PFSK-1 (cell line): ENCODE measurements around the gene MOCOS.

ENCODE experiments used
- FOXP2 ChIP-seq: optimal IDR thresholded peaks from 2 replicates; pipeline ENCODE3; 2011; ENCODE audit warnings: borderline replicate concordance, control low read depth, inconsistent platforms; ENCODE audit not compliant: insufficient read depth; ENCODE audit errors: extremely low read length, extremely low read depth
- POLR2AphosphoS5 ChIP-seq: IDR thresholded peaks from 2 replicates; pipeline ENCODE4 v1.6.1; 2012; ENCODE audit warnings: low read depth, mild to moderate bottlenecking, control low read depth, low read length, moderate library complexity
- SIN3A ChIP-seq: IDR thresholded peaks from 2 replicates; pipeline ENCODE4 v1.6.1; 2012; ENCODE audit warnings: mild to moderate bottlenecking, low read length, moderate library complexity, borderline replicate concordance; ENCODE audit not compliant: insufficient read depth
- TAF1 ChIP-seq: IDR thresholded peaks from 2 replicates; pipeline ENCODE4 v1.6.1; 2012; ENCODE audit warnings: low read length, control low read depth, borderline replicate concordance; ENCODE audit not compliant: insufficient read depth
- TF ChIP-seq, protein P1 (sequence below), 2 experiments: IDR thresholded peaks; 2 replicates each; pipeline versions ENCODE4 v1.6.1 to v1.8.0; 2011 to 2012; ENCODE audit warnings: low read depth in 2 of 2, low read length in 2 of 2, control low read depth in 1 of 2, inconsistent platforms in 1 of 2, mild to moderate bottlenecking in 1 of 2, moderate library complexity in 1 of 2; ENCODE audit not compliant: insufficient read depth in 1 of 2

Gene MOCOS

DNA sequence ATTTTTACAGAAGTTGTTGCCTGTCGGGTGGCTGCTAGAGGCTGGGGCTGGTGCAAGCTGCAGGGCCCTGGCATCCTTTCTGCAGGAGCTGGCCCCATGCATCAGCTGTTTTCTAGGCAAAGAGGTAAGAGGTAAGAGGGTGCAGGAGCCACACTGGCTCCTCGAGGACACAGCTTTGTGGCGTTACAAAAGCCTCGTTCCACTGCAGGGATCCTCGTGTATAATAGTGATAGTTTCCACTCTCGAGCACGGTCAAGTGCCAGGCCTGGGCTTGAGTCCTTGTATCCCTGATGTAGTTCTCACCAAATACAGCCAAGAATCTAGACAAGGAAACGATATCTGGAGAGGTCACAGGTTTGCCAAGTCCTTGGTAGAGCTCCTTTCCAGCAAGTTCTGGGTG, 77.0 kb downstream of the MOCOS start:
- TF ChIP-seq POLR2AphosphoS5 (no peak), SIN3A (no peak), FOXP2 (no peak), TAF1 (no peak)
- TF ChIP-seq, protein P1, sequence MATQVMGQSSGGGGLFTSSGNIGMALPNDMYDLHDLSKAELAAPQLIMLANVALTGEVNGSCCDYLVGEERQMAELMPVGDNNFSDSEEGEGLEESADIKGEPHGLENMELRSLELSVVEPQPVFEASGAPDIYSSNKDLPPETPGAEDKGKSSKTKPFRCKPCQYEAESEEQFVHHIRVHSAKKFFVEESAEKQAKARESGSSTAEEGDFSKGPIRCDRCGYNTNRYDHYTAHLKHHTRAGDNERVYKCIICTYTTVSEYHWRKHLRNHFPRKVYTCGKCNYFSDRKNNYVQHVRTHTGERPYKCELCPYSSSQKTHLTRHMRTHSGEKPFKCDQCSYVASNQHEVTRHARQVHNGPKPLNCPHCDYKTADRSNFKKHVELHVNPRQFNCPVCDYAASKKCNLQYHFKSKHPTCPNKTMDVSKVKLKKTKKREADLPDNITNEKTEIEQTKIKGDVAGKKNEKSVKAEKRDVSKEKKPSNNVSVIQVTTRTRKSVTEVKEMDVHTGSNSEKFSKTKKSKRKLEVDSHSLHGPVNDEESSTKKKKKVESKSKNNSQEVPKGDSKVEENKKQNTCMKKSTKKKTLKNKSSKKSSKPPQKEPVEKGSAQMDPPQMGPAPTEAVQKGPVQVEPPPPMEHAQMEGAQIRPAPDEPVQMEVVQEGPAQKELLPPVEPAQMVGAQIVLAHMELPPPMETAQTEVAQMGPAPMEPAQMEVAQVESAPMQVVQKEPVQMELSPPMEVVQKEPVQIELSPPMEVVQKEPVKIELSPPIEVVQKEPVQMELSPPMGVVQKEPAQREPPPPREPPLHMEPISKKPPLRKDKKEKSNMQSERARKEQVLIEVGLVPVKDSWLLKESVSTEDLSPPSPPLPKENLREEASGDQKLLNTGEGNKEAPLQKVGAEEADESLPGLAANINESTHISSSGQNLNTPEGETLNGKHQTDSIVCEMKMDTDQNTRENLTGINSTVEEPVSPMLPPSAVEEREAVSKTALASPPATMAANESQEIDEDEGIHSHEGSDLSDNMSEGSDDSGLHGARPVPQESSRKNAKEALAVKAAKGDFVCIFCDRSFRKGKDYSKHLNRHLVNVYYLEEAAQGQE (IDR thresholded peaks at IDR 0.05; ENCODE audit: insufficient read depth in 1 of 2, low read depth in 2 of 2, low read length in 2 of 2): no peak

DNA sequence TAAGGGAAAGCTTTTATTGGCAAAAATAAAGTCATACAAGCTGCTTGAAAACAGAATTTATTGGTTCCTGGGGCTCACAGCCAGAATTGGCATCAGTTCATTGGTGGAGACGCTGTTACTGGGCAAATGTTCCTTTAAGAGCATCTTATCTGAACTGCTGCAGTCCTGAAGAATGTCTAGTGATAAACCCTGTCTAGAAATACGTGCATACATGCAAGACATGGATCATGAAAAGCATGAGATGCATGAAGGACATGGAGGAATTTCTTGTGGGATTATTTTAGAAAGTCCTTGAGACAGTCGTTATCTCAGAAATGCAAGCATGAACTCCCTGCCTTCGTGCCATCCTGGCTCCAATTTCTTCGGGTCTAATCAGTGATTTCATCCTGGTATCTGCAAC, 77.7 kb downstream of the MOCOS start:
- TF ChIP-seq TAF1: no peak
- TF ChIP-seq, protein P1 (IDR thresholded peaks at IDR 0.05; ENCODE audit: insufficient read depth in 1 of 2, low read depth in 2 of 2, low read length in 2 of 2): no peak
- no peak for TF ChIP-seq POLR2AphosphoS5
- no peak for TF ChIP-seq FOXP2

DNA sequence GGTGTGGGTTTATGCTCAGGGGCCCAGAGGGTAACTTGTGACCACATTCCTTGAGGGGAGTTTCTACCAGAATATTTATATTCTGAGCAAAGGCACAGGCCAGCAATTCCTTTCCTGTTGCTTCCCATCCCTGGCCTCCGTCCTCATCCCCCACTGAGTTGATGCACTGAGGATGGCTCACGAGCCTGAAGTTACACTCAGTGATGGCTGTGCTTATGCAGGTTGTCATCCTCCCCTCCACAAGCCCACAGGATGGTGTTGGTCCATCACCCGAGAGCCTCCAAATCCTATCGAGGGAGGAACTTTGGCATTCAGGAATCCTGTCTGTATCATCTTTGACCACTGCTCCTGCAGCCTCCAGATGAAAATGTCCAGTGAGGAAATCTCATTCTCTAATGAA, 81.9 kb downstream of the MOCOS start:
- TF ChIP-seq POLR2AphosphoS5 (no peak), SIN3A (no peak), TAF1 (no peak), FOXP2 (no peak)
- TF ChIP-seq, protein P1 (IDR thresholded peaks at IDR 0.05; ENCODE audit: insufficient read depth in 1 of 2, low read depth in 2 of 2, low read length in 2 of 2): no peak

DNA sequence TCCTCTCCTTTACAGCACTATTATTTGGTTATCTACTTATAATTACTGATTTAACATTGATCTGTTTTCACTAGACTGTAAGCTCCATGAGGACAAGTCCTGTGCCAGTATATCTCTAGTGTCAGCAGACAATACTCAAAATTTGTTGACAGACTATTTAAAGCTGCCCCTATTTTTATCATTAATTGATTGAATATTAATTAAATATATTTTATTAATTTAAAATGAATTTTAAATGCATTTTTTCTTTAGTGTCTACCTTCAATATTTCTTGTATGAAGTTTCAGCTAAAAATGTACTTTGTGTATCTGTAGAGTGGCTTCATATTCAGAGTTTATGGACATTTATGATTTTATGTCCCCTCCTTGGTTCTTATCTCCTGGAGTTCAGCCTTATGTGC, 83.9 kb downstream of the MOCOS start:
- TF ChIP-seq, protein P1 (IDR thresholded peaks at IDR 0.05; ENCODE audit: insufficient read depth in 1 of 2, low read depth in 2 of 2, low read length in 2 of 2): no peak
- TF ChIP-seq POLR2AphosphoS5 (no peak), SIN3A (no peak), TAF1 (no peak), FOXP2 (no peak)

DNA sequence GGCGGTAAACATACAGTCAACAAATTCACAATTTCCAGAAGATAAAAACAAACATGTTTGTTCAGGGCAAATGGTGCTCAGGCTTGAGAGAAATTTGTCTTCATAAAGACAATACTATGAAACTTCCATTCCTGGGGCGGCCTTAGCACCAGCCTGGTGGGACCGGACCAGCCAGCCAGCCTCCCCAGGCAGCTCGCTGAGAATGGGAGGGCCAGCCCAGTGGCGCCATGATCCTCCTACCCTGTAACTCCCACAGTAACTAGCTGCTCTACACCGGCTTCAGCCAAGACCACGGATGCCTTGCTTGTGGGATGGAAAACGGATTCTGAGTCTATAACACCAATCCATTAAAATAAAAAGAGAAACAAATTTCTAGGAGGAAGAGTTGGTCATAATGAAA, 86.0 kb downstream of the MOCOS start:
- TF ChIP-seq FOXP2: no peak
- no peak for TF ChIP-seq SIN3A
- TF ChIP-seq, protein P1 (IDR thresholded peaks at IDR 0.05; ENCODE audit: insufficient read depth in 1 of 2, low read depth in 2 of 2, low read length in 2 of 2): no peak
- TF ChIP-seq POLR2AphosphoS5: no peak
- TF ChIP-seq TAF1: no peak
